ENCODE data around the gene MPV17.
"Not testable (repeated sequence)": the region's sequence is repeated elsewhere in the genome, so short reads cannot be mapped to it uniquely, and the experiment has no call there.

The MPV17 gene

GRCh38 chr2:27322301-27322765 is 564 bp downstream of the MPV17 start:
- DNase-seq: no peak

- DNase-seq: no peak
These were observed 1.8 kb downstream of the MPV17 start for GRCh38 chr2:27320958-27321543.

DNA sequence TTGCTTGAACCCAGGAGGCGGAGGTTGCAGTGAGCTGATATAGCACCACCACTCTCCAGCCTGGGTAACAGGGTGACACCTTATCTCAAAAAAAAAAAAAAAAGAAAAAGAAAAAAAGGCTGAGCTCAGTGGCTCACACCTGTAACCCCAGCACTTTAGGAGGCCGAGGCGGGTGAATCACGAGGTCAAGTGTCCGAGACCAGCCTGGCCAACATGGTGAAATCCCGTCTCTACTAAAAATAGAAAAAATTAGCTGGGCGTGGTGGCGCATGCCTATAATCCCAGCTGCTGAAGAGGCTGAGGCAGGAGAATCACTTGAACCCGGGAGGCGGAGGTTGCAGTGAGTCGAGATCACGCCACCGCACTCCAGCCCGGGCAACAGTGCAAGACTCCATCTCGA is 3.1 kb downstream of the MPV17 start:
- not testable (repeated sequence) for DNase-seq

GRCh38 chr2:27316655-27317412 is 6.1 kb downstream of the MPV17 start:
- DNase-seq: no peak

GRCh38 chr2:27315122-27315521 is 7.8 kb downstream of the MPV17 start:
- no peak for DNase-seq

- DNase-seq: no peak
These were observed 8.2 kb downstream of the MPV17 start for GRCh38 chr2:27314709-27315108.

GRCh38 chr2:27313882-27314645 is 8.8 kb downstream of the MPV17 start:
- no peak for DNase-seq

- no peak for DNase-seq
These were observed 10.7 kb downstream of the MPV17 start for GRCh38 chr2:27312152-27312551.

DNA sequence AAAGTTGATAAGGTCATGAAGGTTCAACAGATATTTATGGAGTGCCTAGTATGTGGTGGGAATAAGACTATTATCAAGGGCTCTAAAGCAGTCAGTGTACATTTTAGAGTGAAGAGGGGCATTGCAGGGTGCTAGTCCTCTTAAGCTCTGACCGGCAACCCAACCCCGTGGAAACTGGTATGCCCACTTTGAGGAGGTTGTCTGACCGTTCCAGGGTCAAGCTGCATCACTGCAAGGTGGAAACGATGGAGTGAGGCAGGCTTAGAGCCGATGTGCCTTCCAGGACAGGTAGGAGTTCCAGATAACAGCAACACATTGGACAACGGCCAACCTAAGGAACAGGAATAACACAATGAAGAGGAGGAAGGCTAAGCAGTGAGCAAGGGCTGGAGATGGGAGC is 13.2 kb downstream of the MPV17 start:
- no peak for DNase-seq

DNA sequence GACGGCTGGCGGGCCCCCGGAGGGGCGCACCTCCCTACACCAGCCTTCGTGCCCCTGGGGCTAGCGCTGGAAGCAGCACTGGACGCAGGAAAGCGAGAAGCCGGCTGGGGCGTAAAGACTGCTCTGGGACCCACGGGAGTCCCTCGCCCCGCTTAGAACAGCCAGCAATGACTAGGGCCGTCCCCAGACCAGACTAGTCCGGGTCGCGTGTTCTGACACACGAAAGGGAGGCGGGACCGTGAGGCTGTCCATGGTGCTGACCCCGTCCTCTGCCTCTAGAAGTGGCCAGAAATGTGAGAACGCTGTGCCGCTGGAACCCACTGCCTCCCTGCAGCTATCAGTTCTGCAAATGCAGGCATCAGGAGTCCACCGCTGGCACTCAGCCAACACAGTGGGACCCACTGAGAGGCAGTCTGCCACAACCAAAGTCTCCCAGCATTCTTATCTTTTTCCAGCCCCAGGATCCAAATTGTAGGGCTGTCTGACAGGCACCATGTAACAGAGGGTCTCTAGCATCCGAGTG is 14.5 kb downstream of the MPV17 start, which contains the start of gene UCN:
UCN (minus strand) TSS at position 87 of the 523 bp plus-strand sequence. CDS start 550 bp downstream, outside the sequence.
- DNase-seq: no peak

DNA sequence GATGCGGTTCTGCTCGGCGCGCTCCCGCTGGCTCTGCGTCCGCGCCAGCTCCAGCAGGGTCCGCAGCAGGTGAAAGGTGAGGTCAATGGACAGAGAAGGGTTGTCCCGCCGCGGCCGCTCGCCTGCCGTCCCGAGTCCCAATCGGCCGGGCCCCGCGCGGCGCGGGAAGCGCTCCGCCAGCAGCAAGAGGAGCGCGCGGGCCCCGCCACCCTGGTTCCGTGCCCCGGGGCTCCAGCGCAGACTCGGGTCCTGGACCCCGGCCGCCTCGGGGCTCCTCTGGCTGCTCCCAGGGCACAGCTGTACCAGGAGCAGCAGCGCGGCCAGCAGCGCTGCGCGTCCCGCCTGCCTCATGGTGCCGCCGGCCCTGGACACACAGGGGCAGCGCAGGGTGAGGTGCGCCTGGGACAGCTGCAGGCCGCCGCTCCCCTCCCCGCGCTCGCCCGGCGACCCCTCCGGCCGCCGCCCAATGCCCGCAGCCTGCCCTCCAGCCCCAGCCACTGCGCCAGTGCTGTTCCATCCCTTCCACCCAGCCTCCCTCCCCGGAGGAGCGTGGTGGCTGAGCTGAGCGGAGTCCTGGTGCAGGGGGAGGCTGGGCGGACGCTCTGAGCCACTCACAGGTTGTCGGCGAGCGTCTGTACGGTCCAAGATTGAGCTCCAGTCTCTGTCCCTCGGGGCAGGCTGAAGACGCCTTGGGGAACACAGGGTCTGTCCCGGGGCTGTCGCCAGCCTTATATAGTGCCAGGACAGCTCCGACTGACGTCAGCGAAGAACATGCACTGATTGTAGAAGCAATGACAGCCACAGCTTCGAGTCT is 15.1 kb downstream of the MPV17 start:
- no peak for DNase-seq

- DNase-seq: no peak
These were observed 15.7 kb downstream of the MPV17 start for GRCh38 chr2:27307287-27307544.

DNA sequence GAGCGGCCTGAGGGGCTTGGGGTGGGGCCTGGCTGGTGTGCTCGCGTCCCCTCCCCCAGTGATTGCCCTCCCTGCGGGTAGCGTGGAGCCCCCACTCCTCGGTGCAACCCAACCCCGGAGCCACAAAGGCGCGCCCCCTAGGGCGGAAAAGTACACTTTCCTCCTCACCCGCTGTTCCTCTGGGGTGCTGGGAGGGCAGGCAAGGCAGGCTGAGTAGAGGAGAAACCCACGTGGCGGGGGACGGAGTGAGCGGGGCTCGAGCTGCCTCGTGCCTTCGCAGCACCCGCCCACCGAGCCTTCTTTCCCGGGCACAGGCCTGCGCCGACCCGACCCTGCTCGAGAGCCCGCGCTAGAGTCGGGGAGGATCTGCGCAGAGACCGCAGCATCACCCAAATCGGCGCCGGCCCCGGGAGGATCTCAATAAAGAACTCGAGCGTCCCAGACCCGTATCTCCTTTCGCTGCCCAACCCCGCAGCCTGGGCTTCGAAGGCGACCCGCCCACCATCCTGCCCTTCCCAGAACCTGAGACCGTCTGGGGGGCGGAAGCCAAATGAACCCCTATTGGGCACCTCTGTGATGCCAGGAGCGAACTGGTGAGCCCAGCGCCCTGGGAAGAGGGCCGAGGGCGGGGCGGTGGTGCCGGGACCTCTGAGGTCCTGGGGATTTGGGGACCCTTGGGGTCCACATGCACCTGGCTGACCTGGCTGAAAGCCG is 16.2 kb downstream of the MPV17 start:
- DNase-seq: peak; percentile 52

DNA sequence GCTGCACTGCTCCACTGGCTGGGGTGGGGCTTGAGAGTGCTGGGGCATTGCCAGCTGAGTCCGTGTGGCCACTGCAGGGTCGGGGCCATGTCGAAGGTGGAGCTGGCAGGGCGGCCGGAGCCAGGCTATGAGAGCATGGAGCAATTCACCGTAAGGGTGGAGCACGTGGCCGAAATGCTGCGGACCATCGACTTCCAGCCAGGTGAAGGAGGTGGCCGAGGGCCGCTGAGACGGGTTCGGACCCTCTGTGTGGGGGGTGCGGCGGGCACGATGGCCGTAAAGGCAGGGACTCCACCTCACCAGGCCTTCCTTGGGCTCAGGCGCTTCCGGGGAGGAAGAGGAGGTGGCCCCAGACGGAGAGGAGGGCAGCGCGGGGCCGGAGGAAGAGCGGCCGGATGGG is 16.8 kb downstream of the MPV17 start:
- no peak for DNase-seq

GRCh38 chr2:27305516-27305915 is 17.4 kb downstream of the MPV17 start:
- DNase-seq: no peak

GRCh38 chr2:27304488-27305240 is 18.2 kb downstream of the MPV17 start:
- DNase-seq: no peak

DNA sequence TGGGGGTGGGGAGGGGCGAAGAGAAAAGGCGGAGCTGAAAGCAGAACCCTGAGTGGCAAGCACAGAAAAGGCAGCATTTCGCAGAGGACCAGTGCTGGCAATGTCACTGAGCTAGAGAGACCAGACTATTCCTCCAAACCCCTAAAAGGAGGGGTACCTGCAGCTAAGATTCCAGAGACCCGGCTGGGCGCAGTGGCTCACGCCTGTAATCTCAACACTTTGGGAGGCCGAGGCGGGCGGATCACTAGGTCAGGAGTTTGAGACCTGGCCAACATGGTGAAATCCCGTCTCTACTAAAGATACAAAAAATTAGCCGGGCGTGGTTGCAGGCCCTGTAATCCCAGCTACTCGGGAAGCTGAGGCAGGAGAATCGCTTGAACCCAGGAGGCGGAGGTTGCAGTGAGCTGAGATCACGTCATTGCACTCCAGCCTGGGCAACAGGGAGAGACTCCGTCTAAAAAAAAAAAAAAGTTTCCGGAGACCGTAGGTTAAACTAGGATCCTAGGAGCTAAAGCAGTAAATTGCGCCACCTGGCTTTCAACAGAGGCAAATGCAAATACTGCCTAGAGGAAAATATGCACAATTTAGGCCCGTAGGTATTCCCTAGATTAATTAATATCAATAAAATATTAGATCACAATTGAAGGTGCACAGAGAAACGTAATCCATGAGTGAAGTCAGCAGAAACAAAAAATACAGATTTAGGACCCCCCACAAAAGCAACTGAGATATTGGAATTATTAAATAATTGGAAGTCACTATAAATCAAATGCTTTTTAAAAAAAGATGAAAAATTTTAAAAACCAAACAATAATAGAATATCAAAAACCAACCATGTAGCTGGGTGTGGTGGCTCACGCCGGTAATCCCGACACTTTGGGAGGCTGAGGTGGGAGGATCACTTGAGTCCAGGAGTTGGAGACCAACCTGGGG is 19.5 kb downstream of the MPV17 start:
- DNase-seq: no peak

GRCh38 chr2:27300606-27301005 is 22.3 kb downstream of the MPV17 start:
- not testable (repeated sequence) for DNase-seq

- DNase-seq: no peak
These were observed 24.4 kb downstream of the MPV17 start for GRCh38 chr2:27298391-27299080.

GRCh38 chr2:27297195-27297594 is 25.7 kb downstream of the MPV17 start:
- DNase-seq: no peak

Measured in activated CD8-positive, alpha-beta memory T cell treated with anti-CD3 and anti-CD28 coated beads, Interleukin-2, amount 50 U/mL, for 4 hours (primary cell).